GM18867 (cell line): ENCODE results near the gene SCP2.
A peak's percentile ranks its signal among the peaks of the same experiment; 100 is the strongest.
"Not testable (repeated sequence)": the region's sequence is repeated elsewhere in the genome, so short reads cannot be mapped to it uniquely, and the experiment has no call there.

Source experiments
- ATAC-seq: cut with Tn5 transposase; IDR thresholded peaks from one replicate; pipeline ENCODE4 v1.9.1; 2021; ENCODE audit warnings: mild to moderate bottlenecking, moderate library complexity; ENCODE audit not compliant: unreplicated experiment

SCP2 gene

DNA sequence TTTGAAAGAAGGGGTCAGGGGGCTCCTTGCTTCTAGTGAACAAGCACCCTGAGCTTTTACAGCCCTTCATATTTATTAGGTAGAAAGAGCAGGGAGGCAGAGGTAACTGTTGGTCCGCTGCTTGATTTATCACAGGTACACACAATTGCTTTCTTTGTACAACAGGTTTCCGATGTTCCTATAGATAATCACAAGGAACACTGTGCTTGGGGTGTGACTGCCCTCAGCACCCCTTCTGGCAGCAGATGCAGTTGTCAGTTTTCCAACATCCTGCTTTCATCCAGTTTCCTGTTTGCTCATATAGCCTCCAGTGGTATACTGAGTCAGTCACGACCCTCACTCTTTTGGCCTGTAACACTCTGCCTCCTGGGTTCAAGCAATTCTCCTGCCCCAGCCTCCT is 40.6 kb downstream of the SCP2 start:
- no peak for ATAC-seq

DNA sequence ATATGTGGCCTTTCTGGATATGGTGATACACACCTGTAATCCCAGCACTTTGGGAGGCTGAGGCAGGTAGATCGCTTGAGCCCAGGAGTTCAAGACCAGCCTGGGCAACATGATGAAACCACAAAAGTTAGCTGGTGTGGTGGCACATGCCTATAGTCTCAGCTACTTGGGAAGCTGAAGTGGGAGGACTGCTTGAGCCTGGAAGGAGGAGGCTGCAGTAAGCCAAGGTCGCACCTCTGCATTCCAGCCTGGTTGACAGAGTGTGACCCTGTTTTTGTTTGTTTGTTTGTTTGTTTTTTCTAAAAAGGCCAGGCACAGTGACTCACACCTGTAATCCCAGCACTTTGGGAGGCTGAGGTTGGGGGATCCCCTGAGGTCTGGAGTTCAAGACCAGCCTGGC is 42.2 kb downstream of the SCP2 start:
- not testable (repeated sequence) for ATAC-seq

DNA sequence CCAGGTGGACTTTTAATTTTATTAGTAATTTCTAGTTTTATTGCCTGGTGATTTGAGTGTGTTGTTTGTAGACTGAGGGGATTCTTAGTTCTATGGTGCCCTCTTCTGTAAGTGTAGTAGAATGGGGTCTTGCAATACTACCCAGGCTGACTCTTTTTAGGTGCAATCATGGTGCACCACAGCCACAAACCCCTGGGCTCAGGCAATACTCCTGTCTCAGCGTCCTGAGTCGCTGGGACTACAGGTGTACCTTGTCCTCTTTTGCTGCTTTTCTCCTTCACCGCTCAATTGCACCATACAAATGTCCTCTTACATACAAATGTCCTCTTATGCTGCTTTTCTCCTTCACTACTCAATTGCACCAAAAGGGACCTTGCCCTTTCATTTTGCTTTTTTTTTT is 43.1 kb downstream of the SCP2 start:
- ATAC-seq = no peak

DNA sequence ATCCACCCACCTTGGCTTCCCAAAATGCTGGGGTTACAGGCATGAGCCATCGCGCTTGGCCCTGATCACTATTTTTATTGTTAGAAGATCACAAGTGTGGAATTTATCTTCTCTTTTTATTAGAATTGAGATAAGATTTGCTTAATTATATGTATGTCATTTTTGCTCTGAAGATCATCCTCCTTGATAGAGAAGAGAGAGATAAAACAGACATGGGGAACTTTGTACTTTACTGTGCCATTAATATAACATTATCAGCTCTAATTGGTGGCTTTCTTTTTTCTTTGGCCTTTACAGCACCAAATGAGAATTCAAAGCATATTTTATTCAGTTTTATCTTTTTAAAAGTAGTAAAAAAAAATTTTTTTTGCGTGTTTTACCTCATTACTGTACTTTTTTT is 46.8 kb downstream of the SCP2 start:
- no peak for ATAC-seq

DNA sequence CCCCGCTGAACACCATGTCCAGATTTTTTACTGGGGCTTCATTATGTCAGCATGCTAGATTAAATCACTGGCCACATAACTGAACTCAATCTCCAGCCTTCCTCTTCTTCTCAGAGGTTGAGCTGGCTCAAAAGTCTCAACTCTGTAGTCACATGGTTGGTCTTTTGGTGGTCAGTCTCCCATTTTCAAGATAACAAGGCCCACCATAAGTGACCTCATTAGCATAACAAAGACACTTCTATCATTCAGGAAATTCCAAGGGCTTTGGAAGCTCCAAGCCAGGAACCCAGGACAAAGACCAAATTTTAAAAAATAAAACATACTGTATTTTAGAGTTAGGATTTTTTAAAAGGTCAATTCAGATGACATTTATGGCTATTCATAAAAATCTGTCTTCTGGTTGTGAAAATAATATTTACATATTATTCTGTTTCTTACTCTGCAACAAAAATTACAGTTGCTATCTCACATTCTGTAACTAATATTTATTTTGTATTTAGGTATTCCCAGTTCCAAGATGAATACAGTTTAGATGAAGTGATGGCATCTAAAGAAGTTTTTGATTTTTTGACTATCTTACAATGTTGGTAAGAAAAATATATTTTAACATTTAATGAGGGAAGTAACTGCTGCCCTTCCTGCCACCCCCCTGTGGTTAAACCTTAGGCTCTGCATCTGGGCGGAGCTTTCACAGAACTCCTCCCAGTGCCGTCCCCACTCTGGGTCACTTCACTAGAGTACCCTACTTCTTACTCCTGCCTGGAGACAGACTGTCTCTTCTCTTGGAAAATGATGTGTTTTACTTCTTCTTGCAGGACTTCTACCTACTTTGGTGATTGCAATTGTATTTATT is 49.3 kb downstream of the SCP2 start:
- ATAC-seq = no peak

DNA sequence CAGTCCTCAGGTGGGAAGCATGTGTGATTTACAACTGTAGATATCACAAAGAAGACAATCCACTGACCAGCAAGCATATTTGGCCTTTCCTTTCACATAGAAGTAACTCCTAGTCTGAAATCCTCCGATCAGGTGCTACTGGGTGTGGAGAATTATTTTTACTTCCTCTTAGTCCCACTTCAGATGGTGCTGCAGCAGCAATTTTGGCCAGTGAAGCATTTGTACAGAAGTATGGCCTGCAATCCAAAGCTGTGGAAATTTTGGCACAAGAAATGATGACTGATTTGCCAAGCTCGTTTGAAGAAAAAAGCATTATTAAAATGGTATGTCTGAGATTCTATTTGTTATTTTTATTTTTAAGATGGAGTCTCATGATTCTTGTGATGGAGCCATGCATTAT is 51.0 kb downstream of the SCP2 start:
- ATAC-seq = no peak

DNA sequence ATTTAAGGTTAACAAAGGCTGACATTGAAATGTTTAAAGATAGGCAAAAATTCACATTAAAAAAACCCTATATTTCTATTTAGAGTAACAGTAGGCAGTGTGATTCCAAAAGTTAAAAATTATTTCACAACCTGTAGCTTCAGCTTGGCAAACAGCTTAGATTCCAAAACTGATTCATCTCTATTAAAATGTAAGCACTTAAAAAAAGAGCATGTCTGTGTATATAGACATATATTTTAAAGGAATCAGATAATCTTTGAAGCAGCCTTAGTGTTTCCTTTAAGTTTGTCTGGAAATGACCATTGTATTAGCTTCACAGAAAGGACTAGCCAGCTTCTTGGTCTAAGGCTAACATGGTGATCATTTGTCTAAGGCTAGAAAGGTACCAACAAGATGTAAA is 65.7 kb downstream of the SCP2 start:
- ATAC-seq = not testable (repeated sequence)

DNA sequence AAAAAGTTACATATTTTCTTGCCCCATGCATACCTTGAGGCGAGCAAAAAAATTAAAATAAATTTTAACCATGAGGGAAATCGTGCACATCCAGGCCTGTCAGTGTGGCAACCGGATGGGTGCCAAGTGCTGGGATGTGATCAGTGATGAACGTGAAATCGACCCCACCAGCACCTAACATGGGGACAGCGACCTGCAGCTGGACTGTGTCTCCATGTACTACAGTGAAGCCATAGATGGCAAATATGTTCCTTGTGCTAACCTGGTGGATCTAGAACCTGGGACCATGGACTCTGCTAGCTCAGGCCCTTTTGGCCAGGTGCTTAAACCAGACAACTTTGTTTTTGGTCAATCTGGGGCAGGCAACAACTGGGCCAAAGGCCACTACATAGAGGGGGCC is 67.6 kb downstream of the SCP2 start:
- no peak for ATAC-seq

DNA sequence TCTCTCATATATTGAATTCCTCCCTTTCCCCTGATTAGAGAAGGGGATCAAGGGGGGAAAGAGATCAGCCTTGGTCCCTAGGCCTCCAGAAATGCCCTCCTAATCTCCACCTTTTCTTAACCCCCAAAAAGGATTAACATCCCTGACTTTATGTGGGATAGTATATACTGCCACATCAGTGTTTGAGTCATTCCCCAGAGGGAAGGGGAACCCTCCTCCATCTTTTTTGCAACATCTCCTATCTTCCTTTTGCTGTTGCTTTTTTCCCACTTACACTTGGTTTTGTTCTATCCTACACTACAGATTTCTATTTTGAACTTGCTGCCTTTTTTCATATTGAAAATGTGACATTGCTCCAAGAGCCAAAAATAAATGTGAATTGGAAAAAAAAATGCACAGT is 69.6 kb downstream of the SCP2 start:
- no peak for ATAC-seq

DNA sequence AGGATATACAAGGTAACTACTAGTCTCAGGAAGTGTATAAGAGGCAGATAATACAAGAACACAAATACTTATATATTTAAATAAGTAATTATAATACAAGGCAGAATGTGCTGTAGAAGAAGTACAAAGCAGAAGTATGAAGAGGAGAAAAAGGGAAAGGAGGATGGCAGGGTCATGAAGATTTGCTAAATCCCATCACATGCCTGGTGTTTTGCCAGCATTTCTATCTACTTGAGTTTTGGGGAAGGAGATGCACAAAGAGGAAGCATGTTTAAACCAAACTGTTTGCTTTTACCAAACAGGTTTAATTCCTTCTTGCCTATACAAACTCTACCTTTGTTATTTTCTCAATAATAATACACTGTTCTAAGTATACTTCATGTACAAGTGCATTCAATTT is 74.1 kb downstream of the SCP2 start:
- no peak for ATAC-seq

DNA sequence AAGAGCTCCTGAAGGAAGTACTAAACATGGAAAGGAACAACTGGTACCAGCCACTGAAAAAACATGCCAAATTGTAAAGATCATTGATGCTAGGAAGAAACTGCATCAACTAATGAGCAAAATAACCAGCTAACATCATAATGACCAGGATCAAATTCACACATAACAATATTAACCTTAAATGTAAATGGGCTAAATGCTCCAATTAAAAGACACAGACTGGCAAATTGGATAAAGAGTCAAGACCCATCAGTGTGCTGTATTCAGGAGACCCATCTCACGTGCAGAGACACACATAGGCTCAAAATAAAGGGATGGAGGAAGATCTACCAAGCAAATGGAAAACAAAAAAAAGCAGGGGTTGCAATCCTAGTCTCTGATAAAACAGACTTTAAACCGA is 79.5 kb downstream of the SCP2 start:
- ATAC-seq = not testable (repeated sequence)

DNA sequence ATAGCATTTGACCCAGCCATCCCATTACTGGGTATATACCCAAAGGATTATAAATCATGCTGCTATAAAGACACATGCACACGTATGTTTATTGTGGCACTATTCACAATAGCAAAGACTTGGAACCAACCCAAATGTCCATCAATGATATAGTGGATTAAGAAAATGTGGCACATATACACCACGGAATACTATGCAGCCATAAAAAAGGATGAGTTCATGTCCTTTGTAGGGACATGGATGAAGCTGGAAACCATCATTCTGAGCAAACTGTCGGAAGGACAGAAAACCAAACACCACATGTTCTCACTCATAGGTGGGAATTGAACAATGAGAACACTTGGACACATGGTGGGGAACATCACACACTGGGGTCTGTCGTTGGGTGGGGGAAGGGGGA is 83.2 kb downstream of the SCP2 start:
- not testable (repeated sequence) for ATAC-seq

DNA sequence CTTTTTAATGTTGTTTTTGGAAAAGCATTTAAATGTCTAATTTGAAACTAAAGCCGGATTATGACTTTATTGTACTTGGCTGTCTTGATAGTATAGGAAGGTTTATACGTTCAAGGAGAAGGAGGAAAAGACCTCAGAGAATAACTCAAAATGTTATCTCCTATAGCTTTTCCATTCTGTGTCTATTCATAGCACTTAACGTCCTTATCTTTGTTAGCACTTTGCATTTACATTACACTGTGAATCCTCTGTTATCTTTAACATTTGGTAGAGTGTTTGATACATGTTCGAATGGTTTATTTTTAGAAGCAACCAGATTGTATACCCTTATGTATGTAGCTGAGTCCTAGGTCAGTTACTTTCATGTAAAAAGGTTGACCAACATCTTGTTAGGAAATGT is 84.1 kb downstream of the SCP2 start:
- no peak for ATAC-seq

DNA sequence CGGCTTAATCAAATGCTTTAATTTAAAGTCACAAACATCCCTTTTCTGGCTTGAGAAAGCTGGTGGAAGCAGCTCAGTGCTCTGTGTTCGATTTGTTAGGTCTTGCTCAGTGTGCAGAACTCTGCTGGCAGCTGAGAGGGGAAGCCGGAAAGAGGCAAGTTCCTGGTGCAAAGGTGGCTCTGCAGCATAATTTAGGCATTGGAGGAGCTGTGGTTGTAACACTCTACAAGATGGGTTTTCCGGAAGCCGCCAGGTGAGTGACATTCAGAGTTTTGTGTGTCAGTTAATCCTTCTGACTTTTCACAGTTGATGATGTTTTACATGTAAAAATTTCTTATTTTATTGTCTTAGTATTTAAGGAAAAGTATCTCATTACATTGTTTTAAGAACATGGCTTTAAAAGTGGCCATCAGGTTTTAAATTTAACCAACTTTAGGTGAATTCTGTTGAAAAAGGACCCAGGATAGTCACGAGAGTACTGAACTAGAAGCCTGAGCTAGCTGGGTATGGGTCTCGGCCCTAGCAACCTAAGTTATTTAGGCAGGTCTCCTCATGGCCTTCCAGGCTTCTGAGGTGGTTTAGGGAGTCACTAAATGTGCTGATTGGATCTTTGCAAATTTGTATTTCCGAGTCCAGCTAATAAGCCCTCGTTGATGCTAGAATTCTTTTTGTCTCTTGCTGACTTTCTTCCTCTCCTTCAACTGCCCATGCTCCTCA is 87.9 kb downstream of the SCP2 start:
- ATAC-seq = peak; percentile 89

DNA sequence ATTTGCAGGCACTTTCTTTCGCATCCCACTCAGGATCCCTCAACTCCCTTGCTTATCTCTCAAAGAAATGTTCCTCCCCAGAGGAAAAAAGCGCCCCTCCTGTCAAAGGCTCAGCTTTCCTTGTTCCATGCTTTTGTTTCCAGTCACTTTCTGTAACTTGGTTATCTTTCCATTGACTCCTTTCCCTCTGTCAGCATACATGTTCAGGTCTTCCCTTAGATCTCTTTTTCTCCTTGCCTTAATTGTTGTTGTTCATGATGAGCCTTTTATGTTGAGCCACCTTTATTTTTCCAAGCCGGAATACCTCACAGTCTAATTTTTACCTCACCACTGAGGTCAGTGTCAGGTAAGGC is 88.4 kb downstream of the SCP2 start:
- no peak for ATAC-seq

DNA sequence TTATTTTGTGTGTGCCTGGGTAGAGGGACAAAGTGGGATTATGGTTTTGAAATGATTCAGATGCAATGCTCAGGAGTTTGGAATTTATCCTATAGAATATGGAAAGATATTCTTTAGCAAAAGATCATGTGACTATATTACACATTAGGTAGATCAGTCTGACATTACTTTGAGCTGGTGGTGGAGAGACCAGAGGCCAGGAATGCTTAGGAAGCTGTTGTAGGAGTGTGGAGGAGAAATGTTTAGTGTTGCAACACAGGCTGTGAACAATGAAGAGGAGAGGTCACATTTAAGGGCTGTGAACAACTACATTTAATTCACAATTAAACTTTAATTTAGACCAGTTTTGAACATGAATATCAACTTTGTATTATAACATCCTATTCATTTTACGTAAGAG is 89.6 kb downstream of the SCP2 start:
- no peak for ATAC-seq

DNA sequence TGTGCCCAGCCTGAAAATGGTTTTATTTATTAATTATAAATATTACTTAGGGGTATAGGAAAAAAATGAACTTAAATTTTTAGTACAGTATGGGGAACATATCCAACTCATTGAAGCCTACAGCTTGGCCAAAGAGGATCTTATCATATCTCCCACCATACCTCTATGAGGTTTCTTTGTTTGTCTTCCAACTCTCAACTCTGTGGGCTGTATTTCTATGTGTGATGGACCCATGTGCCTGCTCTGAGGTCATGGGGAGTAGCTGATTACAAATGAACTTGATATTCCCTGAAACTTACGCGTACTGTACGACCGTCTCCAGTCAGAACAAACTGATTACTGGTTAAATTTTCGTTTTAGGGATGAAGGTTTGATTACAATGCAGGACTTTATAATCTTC is 93.5 kb downstream of the SCP2 start:
- ATAC-seq = no peak

DNA sequence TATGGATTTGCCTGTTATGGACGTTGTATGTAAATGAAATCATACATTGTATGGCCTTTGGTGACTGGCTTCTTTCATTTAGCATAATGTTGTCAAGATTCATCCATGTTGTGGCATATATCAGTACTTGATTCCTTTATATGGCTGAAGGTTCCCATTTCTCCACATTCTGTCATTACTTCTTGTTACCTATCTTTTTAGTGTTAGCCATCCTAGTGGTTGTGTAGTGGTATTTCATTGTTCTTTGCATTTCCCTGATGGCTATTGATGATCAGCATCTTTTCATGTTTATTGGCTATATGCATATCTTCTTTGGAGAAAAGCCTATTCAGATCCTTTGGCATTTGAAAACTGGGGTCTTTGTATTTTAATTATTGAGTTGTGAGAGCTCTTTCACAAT is 95.1 kb downstream of the SCP2 start:
- no peak for ATAC-seq

DNA sequence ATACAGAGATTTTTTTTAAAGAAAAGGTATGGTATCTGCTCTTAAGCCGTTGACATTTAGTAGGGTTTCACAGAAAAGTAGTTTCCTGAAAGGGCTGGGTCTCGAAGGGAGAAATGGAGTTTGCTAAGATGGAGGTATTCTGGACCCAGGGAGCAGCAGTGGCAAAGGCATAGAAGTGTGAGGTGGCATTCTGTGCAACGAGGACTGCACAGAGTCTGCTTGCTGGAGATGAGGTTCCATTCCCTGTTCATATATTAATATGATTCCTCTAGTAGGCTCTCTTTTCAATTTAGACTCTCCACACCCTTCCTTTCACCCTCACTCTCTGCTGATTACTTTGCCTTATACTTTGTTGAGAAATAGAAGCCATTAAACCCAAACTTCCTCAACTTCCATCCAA is 96.5 kb downstream of the SCP2 start:
- ATAC-seq = no peak

DNA sequence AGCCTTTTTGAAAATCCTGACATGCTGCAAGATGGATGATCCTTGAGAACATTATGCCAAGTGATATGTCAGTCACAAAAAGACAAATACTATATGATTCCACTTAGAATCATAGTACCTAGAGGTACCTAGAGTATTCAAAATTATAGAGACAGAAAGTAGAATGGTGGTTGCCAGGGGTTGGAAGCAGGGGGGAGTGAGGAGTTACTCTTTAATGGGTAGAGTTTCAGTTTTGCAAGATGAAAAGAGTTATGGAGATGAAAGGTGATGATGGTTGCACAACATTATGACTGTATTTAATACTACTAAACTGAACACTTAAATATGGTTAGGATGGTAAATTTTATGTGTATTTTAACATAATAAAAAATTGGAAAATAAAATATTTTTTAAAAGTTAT is 97.0 kb downstream of the SCP2 start:
- ATAC-seq = no peak

DNA sequence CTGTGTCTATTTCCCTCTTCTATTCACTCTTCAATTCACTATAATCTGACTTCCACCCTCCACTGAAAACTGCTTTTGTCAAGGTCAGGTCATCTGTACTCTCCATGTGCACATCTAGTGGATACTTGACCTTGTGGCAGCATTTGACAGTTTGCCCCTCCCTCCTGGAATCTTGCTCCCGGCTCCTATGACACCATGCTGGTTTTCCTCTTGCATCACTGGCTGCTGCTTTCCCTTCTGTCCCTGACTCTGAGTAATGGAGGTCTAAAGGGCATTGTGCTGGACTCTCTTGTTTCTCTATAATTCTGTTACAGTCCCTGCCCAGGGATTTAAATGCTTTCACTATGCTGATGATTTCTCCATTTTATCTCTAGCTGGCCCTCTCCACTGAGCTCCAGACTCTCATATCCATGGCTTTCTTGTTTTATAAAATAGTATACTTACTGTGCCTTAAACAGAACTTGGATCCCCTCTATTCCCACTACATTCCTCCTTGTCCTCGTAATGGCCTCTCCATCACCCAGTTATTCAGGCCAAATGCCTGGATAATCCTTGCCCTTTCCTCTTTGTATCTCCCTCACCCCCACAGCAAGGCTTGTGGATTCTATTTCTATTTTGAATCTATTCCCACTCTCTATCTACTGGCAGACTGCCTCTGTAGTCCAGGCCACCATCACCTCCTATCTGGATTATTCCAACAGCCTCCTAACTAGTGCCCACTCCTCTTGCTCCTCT is 98.1 kb downstream of the SCP2 start:
- ATAC-seq = no peak

DNA sequence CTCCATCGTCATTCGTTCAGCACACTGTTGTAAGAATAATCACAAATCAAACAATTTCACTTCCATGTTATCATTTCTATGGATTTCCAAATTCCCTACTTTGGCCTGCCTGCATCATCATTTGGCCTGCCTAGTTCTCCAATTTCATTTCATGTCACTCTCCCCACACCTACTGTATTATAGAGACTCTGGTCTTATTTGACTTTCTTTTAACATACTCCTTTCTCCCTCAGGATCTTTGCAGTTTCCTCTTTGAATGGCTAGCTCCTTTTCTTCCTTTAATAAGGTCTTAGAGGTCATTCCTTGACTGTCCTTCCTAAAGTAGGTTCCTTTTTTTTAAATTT is 98.7 kb downstream of the SCP2 start:
- ATAC-seq = no peak
